ENCODE data around the gene PKN1. TPM values are rescaled to one million over a fixed set of nuclear protein-coding genes. Genes with fewer than 3 reads are reported as not detected.

PKN1 gene
- total and polyA plus RNA-seq, 9 of the 15 experiments (the other 6 are each of a cell fraction or from before 2014, with no cell fraction given), result 0.30 to 228 (median 77.5) TPM

DNA sequence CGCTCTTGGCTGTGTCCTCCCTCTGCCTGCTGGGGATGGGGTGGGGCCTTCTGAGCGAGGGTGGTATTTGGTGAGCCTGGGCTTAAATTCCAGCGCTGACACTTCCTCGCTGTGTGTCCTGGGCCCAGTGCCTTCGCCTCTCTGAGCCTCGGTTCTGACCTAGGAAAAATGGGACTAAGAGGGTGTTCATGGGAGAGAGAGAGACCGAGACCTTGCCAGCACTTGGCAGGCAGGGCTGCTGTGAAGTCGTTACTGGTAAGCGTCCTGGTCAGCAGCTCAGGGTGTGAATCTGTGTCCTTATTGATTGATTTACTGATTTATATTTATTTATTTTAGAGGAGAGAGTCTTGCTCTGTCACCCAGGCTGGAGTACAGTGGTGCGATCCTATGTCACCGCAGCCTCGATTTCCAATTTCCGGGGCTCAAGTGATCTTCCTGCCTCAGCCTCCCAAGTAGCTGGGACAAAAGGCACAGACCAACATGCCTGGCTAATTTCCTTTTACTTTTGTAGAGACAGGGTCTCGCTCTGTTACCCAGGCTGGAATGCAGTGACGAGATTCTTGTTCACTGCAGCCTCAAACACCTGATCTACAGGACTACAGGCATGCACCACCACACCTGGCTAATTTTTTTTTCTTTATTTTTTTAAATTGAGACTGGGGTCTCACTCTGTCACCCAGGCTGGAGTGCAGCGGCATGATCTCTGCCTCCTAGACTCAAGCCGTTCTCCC lies 2.4 kb downstream of the PKN1 start (continued):
- TF ChIP-seq, protein P1, sequence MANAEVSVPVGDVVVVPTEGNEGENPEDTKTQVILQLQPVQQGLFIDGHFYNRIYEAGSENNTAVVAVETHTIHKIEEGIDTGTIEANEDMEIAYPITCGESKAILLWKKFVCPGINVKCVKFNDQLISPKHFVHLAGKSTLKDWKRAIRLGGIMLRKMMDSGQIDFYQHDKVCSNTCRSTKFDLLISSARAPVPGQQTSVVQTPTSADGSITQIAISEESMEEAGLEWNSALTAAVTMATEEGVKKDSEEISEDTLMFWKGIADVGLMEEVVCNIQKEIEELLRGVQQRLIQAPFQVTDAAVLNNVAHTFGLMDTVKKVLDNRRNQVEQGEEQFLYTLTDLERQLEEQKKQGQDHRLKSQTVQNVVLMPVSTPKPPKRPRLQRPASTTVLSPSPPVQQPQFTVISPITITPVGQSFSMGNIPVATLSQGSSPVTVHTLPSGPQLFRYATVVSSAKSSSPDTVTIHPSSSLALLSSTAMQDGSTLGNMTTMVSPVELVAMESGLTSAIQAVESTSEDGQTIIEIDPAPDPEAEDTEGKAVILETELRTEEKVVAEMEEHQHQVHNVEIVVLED (CRISPR knock-in tag; IDR thresholded peaks at IDR 0.05), result no peak
- TF ChIP-seq DPF2 (IDR thresholded peaks at IDR 0.05), result 0 out of 2 replicates have a peak, but pooled peaks have one; percentile 5
- TF ChIP-seq NR1H2 (CRISPR knock-in tag; IDR thresholded peaks at IDR 0.05), result 0 out of 2 replicates have a peak, but pooled peaks have one; percentile 42
- no peak for TF ChIP-seq SRSF9 (IDR thresholded peaks at IDR 0.05; ENCODE audit: borderline replicate concordance, low read depth, low read length)
- TF ChIP-seq HCFC1 (IDR thresholded peaks at IDR 0.05; ENCODE audit: low read depth, low read length), result no peak
- TF ChIP-seq ZNF699 (CRISPR knock-in tag; IDR thresholded peaks at IDR 0.05; ENCODE audit: insufficient replicate concordance), result no peak
- TF ChIP-seq RBM17 (IDR thresholded peaks at IDR 0.05; ENCODE audit: borderline replicate concordance, low read depth, low read length), result no peak
- TF ChIP-seq, protein P2, sequence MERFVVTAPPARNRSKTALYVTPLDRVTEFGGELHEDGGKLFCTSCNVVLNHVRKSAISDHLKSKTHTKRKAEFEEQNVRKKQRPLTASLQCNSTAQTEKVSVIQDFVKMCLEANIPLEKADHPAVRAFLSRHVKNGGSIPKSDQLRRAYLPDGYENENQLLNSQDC (CRISPR knock-in tag; IDR thresholded peaks at IDR 0.05), result no peak
- TF ChIP-seq DACH1 (IDR thresholded peaks at IDR 0.05; ENCODE audit: partially characterized antibody), result peak; percentile 47
- TF ChIP-seq, protein P3, sequence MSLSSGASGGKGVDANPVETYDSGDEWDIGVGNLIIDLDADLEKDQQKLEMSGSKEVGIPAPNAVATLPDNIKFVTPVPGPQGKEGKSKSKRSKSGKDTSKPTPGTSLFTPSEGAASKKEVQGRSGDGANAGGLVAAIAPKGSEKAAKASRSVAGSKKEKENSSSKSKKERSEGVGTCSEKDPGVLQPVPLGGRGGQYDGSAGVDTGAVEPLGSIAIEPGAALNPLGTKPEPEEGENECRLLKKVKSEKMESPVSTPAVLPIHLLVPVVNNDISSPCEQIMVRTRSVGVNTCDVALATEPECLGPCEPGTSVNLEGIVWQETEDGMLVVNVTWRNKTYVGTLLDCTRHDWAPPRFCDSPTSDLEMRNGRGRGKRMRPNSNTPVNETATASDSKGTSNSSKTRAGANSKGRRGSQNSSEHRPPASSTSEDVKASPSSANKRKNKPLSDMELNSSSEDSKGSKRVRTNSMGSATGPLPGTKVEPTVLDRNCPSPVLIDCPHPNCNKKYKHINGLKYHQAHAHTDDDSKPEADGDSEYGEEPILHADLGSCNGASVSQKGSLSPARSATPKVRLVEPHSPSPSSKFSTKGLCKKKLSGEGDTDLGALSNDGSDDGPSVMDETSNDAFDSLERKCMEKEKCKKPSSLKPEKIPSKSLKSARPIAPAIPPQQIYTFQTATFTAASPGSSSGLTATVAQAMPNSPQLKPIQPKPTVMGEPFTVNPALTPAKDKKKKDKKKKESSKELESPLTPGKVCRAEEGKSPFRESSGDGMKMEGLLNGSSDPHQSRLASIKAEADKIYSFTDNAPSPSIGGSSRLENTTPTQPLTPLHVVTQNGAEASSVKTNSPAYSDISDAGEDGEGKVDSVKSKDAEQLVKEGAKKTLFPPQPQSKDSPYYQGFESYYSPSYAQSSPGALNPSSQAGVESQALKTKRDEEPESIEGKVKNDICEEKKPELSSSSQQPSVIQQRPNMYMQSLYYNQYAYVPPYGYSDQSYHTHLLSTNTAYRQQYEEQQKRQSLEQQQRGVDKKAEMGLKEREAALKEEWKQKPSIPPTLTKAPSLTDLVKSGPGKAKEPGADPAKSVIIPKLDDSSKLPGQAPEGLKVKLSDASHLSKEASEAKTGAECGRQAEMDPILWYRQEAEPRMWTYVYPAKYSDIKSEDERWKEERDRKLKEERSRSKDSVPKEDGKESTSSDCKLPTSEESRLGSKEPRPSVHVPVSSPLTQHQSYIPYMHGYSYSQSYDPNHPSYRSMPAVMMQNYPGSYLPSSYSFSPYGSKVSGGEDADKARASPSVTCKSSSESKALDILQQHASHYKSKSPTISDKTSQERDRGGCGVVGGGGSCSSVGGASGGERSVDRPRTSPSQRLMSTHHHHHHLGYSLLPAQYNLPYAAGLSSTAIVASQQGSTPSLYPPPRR (CRISPR knock-in tag; IDR thresholded peaks at IDR 0.05; ENCODE audit: borderline replicate concordance), result no peak
- TF ChIP-seq ZNF143 (CRISPR knock-in tag; IDR thresholded peaks at IDR 0.05), result no peak
- TF ChIP-seq ZKSCAN8 (CRISPR knock-in tag; IDR thresholded peaks at IDR 0.05), result no peak
- TF ChIP-seq, protein P4, sequence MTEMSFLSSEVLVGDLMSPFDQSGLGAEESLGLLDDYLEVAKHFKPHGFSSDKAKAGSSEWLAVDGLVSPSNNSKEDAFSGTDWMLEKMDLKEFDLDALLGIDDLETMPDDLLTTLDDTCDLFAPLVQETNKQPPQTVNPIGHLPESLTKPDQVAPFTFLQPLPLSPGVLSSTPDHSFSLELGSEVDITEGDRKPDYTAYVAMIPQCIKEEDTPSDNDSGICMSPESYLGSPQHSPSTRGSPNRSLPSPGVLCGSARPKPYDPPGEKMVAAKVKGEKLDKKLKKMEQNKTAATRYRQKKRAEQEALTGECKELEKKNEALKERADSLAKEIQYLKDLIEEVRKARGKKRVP (CRISPR knock-in tag; IDR thresholded peaks at IDR 0.05), result no peak
- TF ChIP-seq SP2 (IDR thresholded peaks at IDR 0.05; ENCODE audit: extremely low read depth, low read depth, low read length, poor library complexity, severe bottlenecking), result no peak
- peak in 1 of 2 experiments; percentile 10; a peak in 1 of 4 replicates for TF ChIP-seq HDAC1 (IDR thresholded peaks at IDR 0.05)
- TF ChIP-seq PTBP1 (IDR thresholded peaks at IDR 0.05; ENCODE audit: low read depth, low read length), result peak; percentile 86; the same call in 1 of the 2 replicates
- peak; percentile 81 for TF ChIP-seq ADNP (tag; IDR thresholded peaks at IDR 0.05)
